Endothelial cell of umbilical vein (primary cell): ENCODE measurements around the gene KCNN3. TPM values are rescaled to one million over a fixed set of nuclear protein-coding genes. Genes with fewer than 3 reads are reported as not detected.
A peak's percentile ranks its signal among the peaks of the same experiment; 100 is the strongest.

Experiments
- BruUV-seq: library from RNA; stranded (reverse); fragments of 400-500 nt; replicated peaks from 2 replicates; lab custom pipeline; 2021; lab: Mats Ljungman, UMichigan
- CTCF ChIA-PET: fragments of 300-600, 350-600 bp; sonication (Branson Sonifier 250); formaldehyde crosslinking; loops from one replicate; lab custom pipeline; 2021; ENCODE audit warnings: antibody characterized with exemption, inconsistent platforms; lab: Charles Lee
- POLR2A ChIA-PET: fragments of 300-600, 350-600 bp; sonication (Branson Sonifier 250); formaldehyde crosslinking; loops from one replicate; lab custom pipeline; 2021; ENCODE audit warnings: antibody characterized with exemption, inconsistent platforms; lab: Charles Lee
- DNase-seq: peaks from one replicate; pipeline ENCODE4 v3.0.0-alpha.2; 2011; ENCODE audit warnings: low read depth, low spot score
- FAIRE-seq: peaks from 2 replicates; lab custom pipeline; 2011; peaks lifted over from hg19 to GRCh38; lab: Jason Lieb, UNC
- H2AFZ ChIP-seq: 2 replicates; pipeline ENCODE4 v1.6.0; 2012; ENCODE audit warnings: low read depth, low read length, control low read depth, inconsistent platforms
- H3K27ac ChIP-seq: 2 replicates; pipeline ENCODE4 v1.5.1; 2011; ENCODE audit warnings: low read depth, mild to moderate bottlenecking, control low read depth, low read length, moderate library complexity; ENCODE audit not compliant: insufficient read depth
- H3K27me3 ChIP-seq, 2 experiments: 2 replicates each; pipeline versions ENCODE4 v1.6.0 to v1.6.1; 2011; ENCODE audit warnings: low read length in 2 of 2, mixed read lengths in 1 of 2; ENCODE audit not compliant: control insufficient read depth in 2 of 2, insufficient read depth in 2 of 2
- H3K36me3 ChIP-seq, 2 experiments: 2 replicates in 1 of 2; 3 replicates in 1 of 2; pipeline ENCODE4 v1.5.1; 2011; ENCODE audit warnings: low read length in 2 of 2, mild to moderate bottlenecking in 1 of 2, moderate library complexity in 1 of 2; ENCODE audit not compliant: control insufficient read depth in 2 of 2, insufficient read depth in 2 of 2; ENCODE audit errors: extremely low read depth in 1 of 2
- H3K4me1 ChIP-seq: 3 replicates; pipeline ENCODE4 v1.5.1; 2011; ENCODE audit warnings: mild to moderate bottlenecking, low read length; ENCODE audit not compliant: control insufficient read depth, insufficient read depth; ENCODE audit errors: extremely low read depth
- H3K4me2 ChIP-seq: 2 replicates; pipeline ENCODE4 v1.6.1; 2011; ENCODE audit warnings: low read length, control low read depth, mixed read lengths; ENCODE audit not compliant: insufficient read depth
- H3K4me3 ChIP-seq, 3 experiments: fragments of 200-600 bp in 1 of 3; sonication (generic), shearing (Covaris generic) in 1 of 3; replicated peaks in 1 of 3; 2 replicates each; pipeline ENCODE4 v1.5.1; 2011 to 2016; ENCODE audit warnings: control low read depth in 3 of 3, low read length in 3 of 3, mild to moderate bottlenecking in 2 of 3, inconsistent platforms in 1 of 3, low read depth in 1 of 3, moderate library complexity in 1 of 3; ENCODE audit not compliant: insufficient read depth in 1 of 3
- H3K79me2 ChIP-seq: 2 replicates; pipeline ENCODE4 v1.6.0; 2012; ENCODE audit warnings: low read length, inconsistent platforms; ENCODE audit not compliant: control insufficient read depth, insufficient read depth
- H3K9ac ChIP-seq: replicated peaks from 2 replicates; pipeline ENCODE3; 2011; ENCODE audit warnings: low read length, control low read depth; ENCODE audit not compliant: insufficient read depth; ENCODE audit errors: extremely low read depth
- H3K9me1 ChIP-seq: replicated peaks from 3 replicates; pipeline ENCODE4 v1.6.0; 2011; ENCODE audit warnings: mild to moderate bottlenecking, low read length; ENCODE audit not compliant: control insufficient read depth, insufficient read depth; ENCODE audit errors: extremely low read depth
- H3K9me3 ChIP-seq: replicated peaks from 2 replicates; pipeline ENCODE4 v1.5.1; 2012; ENCODE audit warnings: low read length, inconsistent platforms; ENCODE audit not compliant: control insufficient read depth, insufficient read depth
- H4K20me1 ChIP-seq: replicated peaks from 2 replicates; pipeline ENCODE3; 2011; ENCODE audit warnings: mild to moderate bottlenecking, low read length; ENCODE audit not compliant: control insufficient read depth, insufficient read depth; ENCODE audit errors: extremely low read depth
- CTCF ChIP-seq, 2 donors: IDR thresholded peaks; 1 replicate in 1 of 2; 2 replicates in 1 of 2; pipeline ENCODE4 v1.5.1; 2011; ENCODE audit warnings: low read length in 2 of 2, mild to moderate bottlenecking in 2 of 2, moderate library complexity in 2 of 2, control low read depth in 1 of 2, inconsistent platforms in 1 of 2, low read depth in 1 of 2; ENCODE audit not compliant: insufficient read depth in 1 of 2; ENCODE audit errors: extremely low read depth in 1 of 2
- EZH2 ChIP-seq: IDR thresholded peaks from 2 replicates; pipeline ENCODE4 v1.6.1; 2012; ENCODE audit warnings: borderline replicate concordance, low read depth, mild to moderate bottlenecking, moderate library complexity, low read length, inconsistent platforms; ENCODE audit not compliant: severe bottlenecking
- FOS ChIP-seq: IDR thresholded peaks from 2 replicates; pipeline ENCODE4 v1.6.1; 2011; ENCODE audit warnings: mild to moderate bottlenecking, low read length, moderate library complexity, borderline replicate concordance; ENCODE audit not compliant: insufficient read depth
- GATA2 ChIP-seq: IDR thresholded peaks from 2 replicates; pipeline ENCODE4 v1.7.0; 2011; ENCODE audit warnings: low read depth, mild to moderate bottlenecking, moderate library complexity, mixed read lengths, low read length; ENCODE audit not compliant: insufficient read length, insufficient read depth
- JUN ChIP-seq: IDR thresholded peaks from 2 replicates; pipeline ENCODE4 v1.6.1; 2011; ENCODE audit warnings: borderline replicate concordance, low read depth; ENCODE audit not compliant: insufficient read length, insufficient read depth
- MAX ChIP-seq: IDR thresholded peaks from 2 replicates; pipeline ENCODE4 v1.6.1; 2011; ENCODE audit not compliant: insufficient read depth, insufficient read length
- MYC ChIP-seq: IDR thresholded peaks from one replicate; pipeline ENCODE4 v1.6.1; 2011; ENCODE audit warnings: mild to moderate bottlenecking, low read depth, low read length
- POLR2A ChIP-seq: IDR thresholded peaks from 2 replicates; pipeline ENCODE4 v1.6.1; 2012; ENCODE audit warnings: low read depth, mild to moderate bottlenecking, control low read depth, low read length
- POLR2AphosphoS5 ChIP-seq: IDR thresholded peaks from 2 replicates; pipeline ENCODE4 v1.6.1; 2012; ENCODE audit warnings: low read depth, mild to moderate bottlenecking, control low read depth, low read length, moderate library complexity; ENCODE audit not compliant: insufficient read depth
- dilution Hi-C: fragments of 300-500 bp; cut with MboI; formaldehyde crosslinking; loops from one replicate; pipeline ENCODE4 v1.15.0; 2019; ENCODE audit warnings: low sequenced_read_pairs; ENCODE audit not compliant: extremely low pct_ligation_motif_present
- intact Hi-C: fragments of 100-400 bp; cut with micrococcal nuclease; formaldehyde crosslinking; loops from one replicate; pipeline ENCODE4 v1.10.0; 2022
- polyA plus RNA-seq, 4 experiments: library from polyadenylated mRNA; depleted of rRNA in 3 of 4; stranded (reverse) in 3 of 4; unstranded in 1 of 4; fragments of >200 nt; gene quantifications; 2 replicates each; pipeline versions ENCODE4 v1.2.1 to v1.2.3, GENCODE V29; 2011 to 2012; ENCODE audit warnings: missing spikeins in 1 of 4
- total RNA-seq: library from RNA; stranded (reverse); gene quantifications from 2 replicates; pipeline ENCODE4 v1.2.3, GENCODE V29; 2021

KCNN3 gene
- total and polyA plus RNA-seq, 2 donors (not counting 3 experiments of a cell fraction or from before 2014, with no cell fraction given) = 0.91 to 1.1 TPM

- no peaks in the 10 kb centered on the region for H3K79me2 ChIP-seq
- H3K9me3 ChIP-seq = no peaks in the 10 kb centered on the region
- H3K27me3 ChIP-seq = no peaks in the 10 kb centered on the region
- H3K9me1 ChIP-seq = no peaks in the 10 kb centered on the region
- DNase-seq (peak; percentile 39), FAIRE-seq (peak; percentile 89)
- no peaks in the 10 kb centered on the region for H3K36me3 ChIP-seq
- intact Hi-C loops (no loop called here), dilution Hi-C loops (no loop called here)
- peak overlapping the region; percentile 97 for H2AFZ ChIP-seq
- peak overlapping the region; percentile 54 for H3K9ac ChIP-seq
- CTCF ChIA-PET = interaction anchor here (1.8 to 2.4 kb wide), 2 partner anchors 12 to 38 kb away, joined by 4 to 5 read pairs; no protein-coding TSS in a partner anchor
- peak overlapping the region; percentile 75 for H3K27ac ChIP-seq
- H3K4me3 ChIP-seq = no peak overlapping the region
- peaks cover 18% of the 10 kb centered on the region for H3K4me1 ChIP-seq
- peak overlapping the region; percentile 57 for H3K4me2 ChIP-seq
- POLR2A ChIA-PET = no interaction called here
- BruUV-seq = no TSS peak
- no peaks in the 10 kb centered on the region for H4K20me1 ChIP-seq
- TF ChIP-seq POLR2AphosphoS5 (peak; percentile 17), JUN (peak; percentile 7), GATA2 (no peak), POLR2A (no peak)
Observed at GRCh38 chr1:154840269-154841176, 29.6 kb downstream of the KCNN3 start.

GRCh38 chr1:154839691-154840090, 30.4 kb downstream of the KCNN3 start:
- no peak for DNase-seq
- dilution Hi-C loops = no loop called here

More at GRCh38 chr1:154839691-154840090, 30.4 kb downstream of the KCNN3 start:
- no peaks in the 10 kb centered on the region for H3K27me3 ChIP-seq
- no peaks in the 10 kb centered on the region for H3K79me2 ChIP-seq
- no peak overlapping the region for H2AFZ ChIP-seq
- no peaks in the 10 kb centered on the region for H3K9me3 ChIP-seq
- H3K4me1 ChIP-seq = peaks cover 22% of the 10 kb centered on the region
- no peaks in the 10 kb centered on the region for H3K9me1 ChIP-seq
- no peak overlapping the region for H3K4me3 ChIP-seq
- BruUV-seq = no TSS peak
- intact Hi-C loops = loop anchor here (5.0 kb wide), 1 partner anchor 38 kb away; no protein-coding TSS in a partner anchor
- no peak overlapping the region for H3K4me2 ChIP-seq
- H3K27ac ChIP-seq = peak overlapping the region; percentile 75
- TF ChIP-seq MYC (no peak), GATA2 (no peak), FOS (no peak), MAX (no peak), POLR2AphosphoS5 (no peak), JUN (no peak), CTCF (IDR thresholded peaks at IDR 0.05; ENCODE audit: extremely low read depth in 1 of 2, insufficient read depth in 1 of 2, low read depth in 1 of 2, low read length in 2 of 2) (no peak), POLR2A (no peak), EZH2 (no peak)
- no peaks in the 10 kb centered on the region for H4K20me1 ChIP-seq
- H3K36me3 ChIP-seq = no peaks in the 10 kb centered on the region
- H3K9ac ChIP-seq = no peak overlapping the region
- ChIA-PET POLR2A (no interaction called here), CTCF (interaction anchor here (1.8 to 2.4 kb wide), 2 partner anchors 13 to 39 kb away, joined by 4 to 5 read pairs; no protein-coding TSS in a partner anchor)
- FAIRE-seq = no peak
